Lung (tissue), 12 donors: ENCODE results near the gene FAR1. TPM values are rescaled to one million over a fixed set of nuclear protein-coding genes. Genes with fewer than 3 reads are reported as not detected.

Source experiments
- ATAC-seq: fragments of 200-7000 bp; cut with Tn5 transposase; one replicate; pipeline ENCODE4 v1.9.1; 2020; ENCODE audit warnings: moderate number of reproducible peaks; ENCODE audit not compliant: insufficient read depth, low FRiP score
- DNase-seq, 3 donors: peaks; one replicate each; pipeline ENCODE4 v3.0.0-alpha.2; 2013 to 2017
- H3K27ac ChIP-seq, 2 donors: one replicate each; pipeline ENCODE4 v1.5.1; 2013; ENCODE audit warnings: mild to moderate bottlenecking in 2 of 2, moderate library complexity in 2 of 2, control low read depth in 1 of 2, inconsistent platforms in 1 of 2, low read depth in 1 of 2, low read length in 1 of 2
- H3K27me3 ChIP-seq, 3 donors: one replicate each; pipeline ENCODE4 v1.5.1; 2013; ENCODE audit warnings: low read length in 2 of 3; ENCODE audit not compliant: control insufficient read depth in 3 of 3, insufficient read depth in 3 of 3
- H3K36me3 ChIP-seq, 4 donors: one replicate each; pipeline ENCODE4 v1.5.1; 2013; ENCODE audit warnings: low read length in 4 of 4, mild to moderate bottlenecking in 1 of 4, moderate library complexity in 1 of 4; ENCODE audit not compliant: control insufficient read depth in 4 of 4, insufficient read depth in 4 of 4
- H3K4me1 ChIP-seq, 5 donors: one replicate each; pipeline ENCODE4 v1.5.1; 2013; ENCODE audit warnings: low read length in 5 of 5, mild to moderate bottlenecking in 2 of 5, moderate library complexity in 1 of 5; ENCODE audit not compliant: control insufficient read depth in 5 of 5, insufficient read depth in 5 of 5
- H3K4me3 ChIP-seq: one replicate; pipeline ENCODE4 v1.5.1; 2013; ENCODE audit warnings: mild to moderate bottlenecking, control low read depth, moderate library complexity
- H3K9ac ChIP-seq, 2 donors: one replicate each; pipeline ENCODE4 v1.5.1; 2013; ENCODE audit warnings: low read length in 2 of 2, control low read depth in 1 of 2; ENCODE audit not compliant: insufficient read depth in 1 of 2
- H3K9me3 ChIP-seq, 4 donors: one replicate each; pipeline ENCODE4 v1.5.1; 2013; ENCODE audit warnings: low read length in 3 of 4, mild to moderate bottlenecking in 1 of 4, moderate library complexity in 1 of 4; ENCODE audit not compliant: control insufficient read depth in 4 of 4, insufficient read depth in 3 of 4
- WGBS, 2 donors: extraction: QIAGEN DNeasy Blood & Tissue Kit; methylation state at CpG; one replicate each; pipeline ENCODE4 v1.1.7; 2013; 5-methylcytosine and 5-hydroxymethylcytosine counted together
- polyA plus RNA-seq, 2 donors: library from polyadenylated mRNA; stranded (reverse); fragments of 200-250 nt; gene quantifications; one replicate each; pipeline ENCODE4 v1.2.1, GENCODE V29; 2013
- total RNA-seq, 2 donors: library from RNA; depleted of rRNA in 1 of 2; stranded (reverse); fragments of >200 nt in 1 of 2; gene quantifications; one replicate each; pipeline ENCODE4 v1.2.1, GENCODE V29; 2014 to 2021
- TF ChIP-seq, protein P1 (sequence below): IDR thresholded peaks from 2 replicates; pipeline ENCODE4 v1.5.1; 2012; ENCODE audit warnings: mild to moderate bottlenecking; ENCODE audit errors: control extremely low read depth, extremely low read depth
- donor health status: control.
- donor health status: control.
- donor health status: Bipolar disorder and iron deficiency.
- donor health status: healthy.
- donor health status: DM: yes; HTN: yes; CAD: no.

The FAR1 gene
- total and polyA plus RNA-seq, 4 donors: 22.5 to 126 (median 39.9) TPM

- H3K9ac ChIP-seq: no peak overlapping the region
- H3K4me1 ChIP-seq: no peaks in the 10 kb centered on the region
- ATAC-seq: no peak
- 67 to 87% methylated on average over 1 of the region's 1 CpG for WGBS, 2 donors
- no peak overlapping the region for H3K4me3 ChIP-seq
- H3K27me3 ChIP-seq: no peaks in the 10 kb centered on the region
- no peaks in the 10 kb centered on the region for H3K36me3 ChIP-seq
- DNase-seq: no peak
- TF ChIP-seq, protein P1, sequence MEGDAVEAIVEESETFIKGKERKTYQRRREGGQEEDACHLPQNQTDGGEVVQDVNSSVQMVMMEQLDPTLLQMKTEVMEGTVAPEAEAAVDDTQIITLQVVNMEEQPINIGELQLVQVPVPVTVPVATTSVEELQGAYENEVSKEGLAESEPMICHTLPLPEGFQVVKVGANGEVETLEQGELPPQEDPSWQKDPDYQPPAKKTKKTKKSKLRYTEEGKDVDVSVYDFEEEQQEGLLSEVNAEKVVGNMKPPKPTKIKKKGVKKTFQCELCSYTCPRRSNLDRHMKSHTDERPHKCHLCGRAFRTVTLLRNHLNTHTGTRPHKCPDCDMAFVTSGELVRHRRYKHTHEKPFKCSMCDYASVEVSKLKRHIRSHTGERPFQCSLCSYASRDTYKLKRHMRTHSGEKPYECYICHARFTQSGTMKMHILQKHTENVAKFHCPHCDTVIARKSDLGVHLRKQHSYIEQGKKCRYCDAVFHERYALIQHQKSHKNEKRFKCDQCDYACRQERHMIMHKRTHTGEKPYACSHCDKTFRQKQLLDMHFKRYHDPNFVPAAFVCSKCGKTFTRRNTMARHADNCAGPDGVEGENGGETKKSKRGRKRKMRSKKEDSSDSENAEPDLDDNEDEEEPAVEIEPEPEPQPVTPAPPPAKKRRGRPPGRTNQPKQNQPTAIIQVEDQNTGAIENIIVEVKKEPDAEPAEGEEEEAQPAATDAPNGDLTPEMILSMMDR: no peak
- H3K9me3 ChIP-seq: peaks cover 0 to 4% (median 0%) of the 10 kb centered on the region in 4 donors
- no peak overlapping the region for H3K27ac ChIP-seq
These were observed 38.7 kb upstream of the FAR1 start for GRCh38 chr11:13629779-13630178.

DNA sequence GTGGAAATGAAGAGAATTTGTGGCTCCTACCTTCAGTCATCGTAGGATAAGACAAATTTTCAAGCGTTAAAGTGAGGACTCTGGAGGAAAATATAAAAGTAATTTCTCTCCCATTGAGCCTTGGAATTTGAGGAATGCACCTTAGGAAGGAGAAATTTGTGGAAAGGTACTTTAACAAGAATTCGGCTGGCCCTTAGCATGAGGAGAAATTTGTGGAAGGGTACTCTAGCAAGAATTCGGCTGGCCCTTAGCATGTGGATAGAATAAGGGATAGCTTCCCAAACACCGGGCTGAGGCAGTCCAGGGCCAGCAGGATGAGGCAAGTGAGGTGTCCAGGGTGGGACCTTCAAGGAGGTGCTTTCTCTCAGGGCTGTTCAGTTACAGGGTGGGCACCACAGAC lies 33.2 kb upstream of the FAR1 start:
- H3K4me3 ChIP-seq: no peak overlapping the region
- no peak for ATAC-seq
- H3K27ac ChIP-seq: no peak overlapping the region
- peaks cover 0 to 2% (median 0%) of the 10 kb centered on the region in 4 donors for H3K9me3 ChIP-seq
- no peaks in the 10 kb centered on the region for H3K36me3 ChIP-seq
- no peak for DNase-seq
- TF ChIP-seq, protein P1: no peak
- H3K27me3 ChIP-seq: no peaks in the 10 kb centered on the region
- no peak overlapping the region for H3K9ac ChIP-seq
- WGBS, 2 donors: 71 to 81% methylated on average over 5 of the region's 5 CpGs
- no peaks in the 10 kb centered on the region for H3K4me1 ChIP-seq

DNA sequence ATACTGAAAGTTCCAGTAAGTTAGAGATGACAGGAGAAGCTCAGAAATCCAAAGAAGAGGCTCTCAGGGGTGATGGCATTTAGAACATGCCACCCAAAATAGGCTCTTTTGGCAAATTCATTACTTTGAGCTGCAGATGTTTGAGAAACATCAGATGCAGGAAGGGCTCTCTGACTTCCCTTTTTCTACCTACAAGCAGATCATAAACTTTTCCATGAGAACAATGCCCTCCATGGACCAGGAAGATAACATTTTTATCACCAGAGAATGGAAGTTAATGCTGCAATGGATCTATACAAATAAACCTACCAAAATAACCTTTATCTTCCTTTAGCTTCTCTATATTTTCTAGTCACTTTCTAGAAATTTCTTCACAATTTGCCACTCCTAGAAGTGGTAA lies 32.7 kb upstream of the FAR1 start:
- ATAC-seq: no peak
- no peaks in the 10 kb centered on the region for H3K36me3 ChIP-seq
- DNase-seq: no peak
- no peak overlapping the region for H3K9ac ChIP-seq
- no peaks in the 10 kb centered on the region for H3K27me3 ChIP-seq
- H3K9me3 ChIP-seq: peaks cover 0 to 2% (median 0%) of the 10 kb centered on the region in 4 donors
- no peak overlapping the region for H3K27ac ChIP-seq
- no peaks in the 10 kb centered on the region for H3K4me1 ChIP-seq
- no peak overlapping the region for H3K4me3 ChIP-seq
- TF ChIP-seq, protein P1: no peak
